Activated naive CD8-positive, alpha-beta T cell treated with anti-CD3 and anti-CD28 coated beads for 36 hours (primary cell): ENCODE measurements around the gene FOSB. TPM values are rescaled to one million over a fixed set of nuclear protein-coding genes. Genes with fewer than 3 reads are reported as not detected.
A peak's percentile ranks its signal among the peaks of the same experiment; 100 is the strongest.

Experiments
- DNase-seq: peaks from one replicate; pipeline ENCODE4 v3.0.0; 2021
- H3K27ac Mint-ChIP-seq: one replicate; pipeline ENCODE4 v1.8.0; 2022; ENCODE audit warnings: mild to moderate bottlenecking, moderate library complexity, mixed read lengths
- H3K27me3 Mint-ChIP-seq: one replicate; pipeline ENCODE4 v1.8.0; 2022; ENCODE audit warnings: mild to moderate bottlenecking, mixed read lengths
- H3K36me3 Mint-ChIP-seq: one replicate; pipeline ENCODE4 v1.8.0; 2021; ENCODE audit warnings: mild to moderate bottlenecking, mixed read lengths
- H3K4me1 Mint-ChIP-seq: one replicate; pipeline ENCODE4 v1.8.0; 2021; ENCODE audit warnings: mixed read lengths
- H3K4me3 Mint-ChIP-seq: one replicate; pipeline ENCODE4 v1.8.0; 2022; ENCODE audit warnings: mild to moderate bottlenecking, moderate library complexity, mixed read lengths
- H3K9me3 Mint-ChIP-seq: one replicate; pipeline ENCODE4 v1.8.0; 2022; ENCODE audit warnings: mixed read lengths
- total RNA-seq, 2 experiments: library from RNA; stranded (reverse); gene quantifications; one replicate each; pipeline ENCODE4 v1.2.3, GENCODE V29; 2021

Gene FOSB
- total RNA-seq, 2 experiments from 2014 or later, result 9.7 to 10.5 TPM

- Mint-ChIP-seq H3K27ac (peak overlapping the region; percentile 95), H3K36me3 (peaks cover under 1% of the 10 kb centered on the region), H3K27me3 (peaks cover 2% of the 10 kb centered on the region), H3K9me3 (no peaks in the 10 kb centered on the region), H3K4me1 (peaks cover 25% of the 10 kb centered on the region), H3K4me3 (peak overlapping the region; percentile 29)
- peak; percentile 41 for DNase-seq
These were observed 10.1 kb downstream of the FOSB start for GRCh38 chr19:45477713-45478453.

- H3K4me1 Mint-ChIP-seq, result peaks cover 25% of the 10 kb centered on the region
- no peaks in the 10 kb centered on the region for H3K27me3 Mint-ChIP-seq
- peak; percentile 90 for DNase-seq
- H3K36me3 Mint-ChIP-seq, result no peaks in the 10 kb centered on the region
- no peaks in the 10 kb centered on the region for H3K9me3 Mint-ChIP-seq
- peak overlapping the region; percentile 29 for H3K4me3 Mint-ChIP-seq
- peak overlapping the region; percentile 95 for H3K27ac Mint-ChIP-seq
These were observed 10.8 kb downstream of the FOSB start for GRCh38 chr19:45478454-45479238.

GRCh38 chr19:45483033-45483432 is 15.2 kb downstream of the FOSB start:
- H3K27me3 Mint-ChIP-seq, result no peaks in the 10 kb centered on the region
- DNase-seq, result no peak
- no peaks in the 10 kb centered on the region for H3K9me3 Mint-ChIP-seq
- no peak overlapping the region for H3K4me3 Mint-ChIP-seq
- no peaks in the 10 kb centered on the region for H3K36me3 Mint-ChIP-seq
- H3K27ac Mint-ChIP-seq, result no peak overlapping the region
- H3K4me1 Mint-ChIP-seq, result peaks cover 17% of the 10 kb centered on the region

GRCh38 chr19:45484273-45484945 is 16.6 kb downstream of the FOSB start:
- Mint-ChIP-seq H3K27me3 (no peaks in the 10 kb centered on the region), H3K9me3 (no peaks in the 10 kb centered on the region), H3K4me3 (no peak overlapping the region), H3K27ac (no peak overlapping the region), H3K36me3 (no peaks in the 10 kb centered on the region), H3K4me1 (peaks cover 7% of the 10 kb centered on the region)
- DNase-seq, result no peak

- peak; percentile 97 for DNase-seq
- no peaks in the 10 kb centered on the region for H3K27me3 Mint-ChIP-seq
- H3K4me1 Mint-ChIP-seq, result peaks cover 7% of the 10 kb centered on the region
- H3K9me3 Mint-ChIP-seq, result no peaks in the 10 kb centered on the region
- peak overlapping the region; percentile 61 for H3K27ac Mint-ChIP-seq
- H3K36me3 Mint-ChIP-seq, result no peaks in the 10 kb centered on the region
- H3K4me3 Mint-ChIP-seq, result peak overlapping the region; percentile 81
These were observed 17.7 kb downstream of the FOSB start for GRCh38 chr19:45485305-45486077.

GRCh38 chr19:45488708-45489107 is 20.9 kb downstream of the FOSB start:
- Mint-ChIP-seq H3K4me3 (no peak overlapping the region), H3K36me3 (no peaks in the 10 kb centered on the region), H3K27me3 (peaks cover 17% of the 10 kb centered on the region), H3K4me1 (peaks cover 12% of the 10 kb centered on the region), H3K9me3 (no peaks in the 10 kb centered on the region), H3K27ac (no peak overlapping the region)
- no peak for DNase-seq

- H3K4me3 Mint-ChIP-seq, result no peak overlapping the region
- DNase-seq, result no peak
- H3K9me3 Mint-ChIP-seq, result no peaks in the 10 kb centered on the region
- H3K27ac Mint-ChIP-seq, result no peak overlapping the region
- no peaks in the 10 kb centered on the region for H3K36me3 Mint-ChIP-seq
- H3K4me1 Mint-ChIP-seq, result peaks cover 10% of the 10 kb centered on the region
- H3K27me3 Mint-ChIP-seq, result peaks cover 23% of the 10 kb centered on the region
These were observed 21.5 kb downstream of the FOSB start for GRCh38 chr19:45489216-45489855.

- DNase-seq, result no peak
- H3K27ac Mint-ChIP-seq, result no peak overlapping the region
- peaks cover 38% of the 10 kb centered on the region for H3K27me3 Mint-ChIP-seq
- H3K9me3 Mint-ChIP-seq, result no peaks in the 10 kb centered on the region
- H3K4me1 Mint-ChIP-seq, result peaks cover 7% of the 10 kb centered on the region
- H3K4me3 Mint-ChIP-seq, result no peak overlapping the region
- H3K36me3 Mint-ChIP-seq, result no peaks in the 10 kb centered on the region
These were observed 24.4 kb downstream of the FOSB start for GRCh38 chr19:45492137-45492626.

GRCh38 chr19:45492627-45493470 is 25.1 kb downstream of the FOSB start:
- Mint-ChIP-seq H3K4me1 (peaks cover 11% of the 10 kb centered on the region), H3K9me3 (no peaks in the 10 kb centered on the region), H3K36me3 (no peaks in the 10 kb centered on the region), H3K4me3 (no peak overlapping the region), H3K27ac (no peak overlapping the region), H3K27me3 (peaks cover 40% of the 10 kb centered on the region)
- DNase-seq, result no peak

- H3K27ac Mint-ChIP-seq, result no peak overlapping the region
- no peak for DNase-seq
- no peaks in the 10 kb centered on the region for H3K36me3 Mint-ChIP-seq
- peaks cover 45% of the 10 kb centered on the region for H3K27me3 Mint-ChIP-seq
- no peaks in the 10 kb centered on the region for H3K9me3 Mint-ChIP-seq
- H3K4me3 Mint-ChIP-seq, result no peak overlapping the region
- H3K4me1 Mint-ChIP-seq, result peaks cover 18% of the 10 kb centered on the region
These were observed 26.6 kb downstream of the FOSB start for GRCh38 chr19:45494261-45494916.

- no peak for DNase-seq
- Mint-ChIP-seq H3K27me3 (peaks cover 45% of the 10 kb centered on the region), H3K9me3 (no peaks in the 10 kb centered on the region), H3K4me3 (no peak overlapping the region), H3K27ac (no peak overlapping the region), H3K36me3 (no peaks in the 10 kb centered on the region), H3K4me1 (peaks cover 22% of the 10 kb centered on the region)
These were observed 27.4 kb downstream of the FOSB start for GRCh38 chr19:45495178-45495577.

GRCh38 chr19:45496349-45496953 is 28.7 kb downstream of the FOSB start:
- Mint-ChIP-seq H3K4me1 (peaks cover 22% of the 10 kb centered on the region), H3K27me3 (peaks cover 45% of the 10 kb centered on the region), H3K27ac (no peak overlapping the region), H3K9me3 (no peaks in the 10 kb centered on the region), H3K36me3 (no peaks in the 10 kb centered on the region), H3K4me3 (peak overlapping the region; percentile 44)
- peak; percentile 61 for DNase-seq

- Mint-ChIP-seq H3K4me1 (peaks cover 20% of the 10 kb centered on the region), H3K4me3 (peak overlapping the region; percentile 57), H3K9me3 (no peaks in the 10 kb centered on the region), H3K36me3 (no peaks in the 10 kb centered on the region), H3K27me3 (peaks cover 34% of the 10 kb centered on the region), H3K27ac (no peak overlapping the region)
- no peak for DNase-seq
These were observed 30.0 kb downstream of the FOSB start for GRCh38 chr19:45497791-45498190.
